DOHH2 (cell line): ENCODE results near the gene PHLPP1.

Experiments used
- EZH2phosphoT487 ChIP-seq: fragments of 200-600 bp; sonication (generic); IDR thresholded peaks from 2 replicates; pipeline ENCODE4 v1.6.1; 2017; ENCODE audit warnings: borderline replicate concordance, mild to moderate bottlenecking, antibody characterized with exemption, low read length, moderate library complexity, mixed read lengths
- TF ChIP-seq, protein P1 (sequence below): fragments of 200-600 bp; sonication (generic); IDR thresholded peaks from one replicate; pipeline ENCODE4 v1.5.1; 2014; ENCODE audit warnings: antibody characterized with exemption, mild to moderate bottlenecking, low read depth, low read length; ENCODE audit not compliant: poor library complexity, severe bottlenecking

DNA sequence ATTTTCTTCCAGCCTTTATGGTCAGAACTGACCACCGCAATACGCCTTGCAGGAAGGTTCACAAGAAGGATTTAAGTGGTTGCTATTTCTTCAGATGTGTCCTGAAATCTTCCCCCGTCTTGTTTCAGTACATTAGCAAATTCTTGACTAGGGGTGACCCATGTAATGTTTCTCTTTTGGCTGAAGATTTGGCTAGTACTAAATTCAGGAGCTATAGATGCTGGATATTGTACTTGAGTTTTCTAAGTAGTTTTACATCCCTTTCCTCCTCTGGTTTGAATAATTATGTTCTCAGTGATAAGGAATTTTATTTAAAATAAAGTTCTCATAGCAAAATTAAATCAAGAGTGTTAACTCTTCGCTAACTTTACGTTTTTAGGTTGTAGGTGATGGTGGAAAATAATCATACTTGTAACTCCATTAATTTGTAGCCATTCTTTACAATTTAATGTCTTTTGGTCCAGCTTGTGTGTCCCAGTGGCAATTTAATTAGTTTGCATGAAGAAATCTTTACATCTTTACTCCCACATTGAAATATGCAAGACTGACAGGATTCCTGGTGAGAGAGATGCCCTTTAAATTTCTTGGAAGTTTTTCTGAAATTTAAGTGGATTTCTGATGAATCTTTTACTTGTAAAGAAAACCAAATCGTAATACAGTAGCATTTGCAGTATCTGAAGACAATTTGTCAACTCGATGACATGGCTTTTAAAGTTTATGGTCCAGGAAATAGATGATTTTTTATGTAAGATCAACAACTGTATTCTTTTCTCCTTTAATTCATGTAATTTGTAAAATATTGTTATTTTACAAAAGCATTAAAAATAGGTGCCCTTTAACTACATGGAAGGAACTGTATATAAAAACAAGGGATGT, 2.8 kb downstream of the PHLPP1 start:
- TF ChIP-seq, protein P1, sequence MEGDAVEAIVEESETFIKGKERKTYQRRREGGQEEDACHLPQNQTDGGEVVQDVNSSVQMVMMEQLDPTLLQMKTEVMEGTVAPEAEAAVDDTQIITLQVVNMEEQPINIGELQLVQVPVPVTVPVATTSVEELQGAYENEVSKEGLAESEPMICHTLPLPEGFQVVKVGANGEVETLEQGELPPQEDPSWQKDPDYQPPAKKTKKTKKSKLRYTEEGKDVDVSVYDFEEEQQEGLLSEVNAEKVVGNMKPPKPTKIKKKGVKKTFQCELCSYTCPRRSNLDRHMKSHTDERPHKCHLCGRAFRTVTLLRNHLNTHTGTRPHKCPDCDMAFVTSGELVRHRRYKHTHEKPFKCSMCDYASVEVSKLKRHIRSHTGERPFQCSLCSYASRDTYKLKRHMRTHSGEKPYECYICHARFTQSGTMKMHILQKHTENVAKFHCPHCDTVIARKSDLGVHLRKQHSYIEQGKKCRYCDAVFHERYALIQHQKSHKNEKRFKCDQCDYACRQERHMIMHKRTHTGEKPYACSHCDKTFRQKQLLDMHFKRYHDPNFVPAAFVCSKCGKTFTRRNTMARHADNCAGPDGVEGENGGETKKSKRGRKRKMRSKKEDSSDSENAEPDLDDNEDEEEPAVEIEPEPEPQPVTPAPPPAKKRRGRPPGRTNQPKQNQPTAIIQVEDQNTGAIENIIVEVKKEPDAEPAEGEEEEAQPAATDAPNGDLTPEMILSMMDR, result no peak
- no peak for TF ChIP-seq EZH2phosphoT487
